ENCODE data around the gene SFXN1.
"Not testable (repeated sequence)": the region's sequence is repeated elsewhere in the genome, so short reads cannot be mapped to it uniquely, and the experiment has no call there.

Gene SFXN1

GRCh38 chr5:175478384-175479124 lies at the start of gene SFXN1:
Gene SFXN1, plus strand, starts transcription at chr5:175478560. Its CDS starts 13,544 bp downstream, at chr5:175492104.
- peak; percentile 80 for DNase-seq

DNA sequence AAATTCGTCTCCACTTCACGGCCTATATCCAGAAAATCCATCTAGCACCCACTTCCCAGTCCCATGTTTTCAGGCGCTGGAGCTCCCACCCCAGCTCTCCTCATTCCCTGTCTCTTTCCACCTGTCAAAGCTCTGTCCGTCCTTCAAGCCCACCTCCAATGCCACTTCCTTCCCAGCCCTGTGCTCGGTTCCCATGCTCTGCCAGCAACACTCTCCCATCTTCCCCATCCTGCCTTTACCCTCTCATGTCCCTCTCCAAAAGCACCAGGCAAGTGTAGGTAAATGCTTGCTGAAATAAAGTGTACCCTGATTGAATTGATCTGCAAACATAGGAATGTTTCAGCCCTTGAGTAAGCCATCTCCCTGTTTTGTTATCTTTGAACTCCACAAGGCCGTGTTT lies 43.6 kb upstream of the SFXN1 start:
- no peak for DNase-seq

DNA sequence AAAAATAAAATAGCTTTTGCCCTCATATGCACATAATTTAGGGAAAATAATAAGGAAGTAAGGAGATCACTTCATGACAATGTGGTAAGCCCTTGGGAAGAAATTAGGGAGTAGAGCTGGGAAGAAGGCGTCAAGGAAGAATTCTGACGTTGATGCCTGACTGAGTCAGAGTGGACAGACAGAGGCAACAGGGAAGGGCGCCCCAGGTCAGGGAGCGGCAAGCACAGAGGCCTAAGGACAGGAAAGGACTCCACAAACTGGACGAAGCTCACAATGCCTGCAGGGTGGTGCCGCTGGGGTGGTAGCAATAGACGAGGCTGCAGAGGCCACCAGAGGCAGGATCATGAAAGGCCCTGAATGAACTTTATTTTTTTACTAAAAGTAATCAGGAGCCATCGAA lies 42.0 kb upstream of the SFXN1 start:
- no peak for DNase-seq

GRCh38 chr5:175438234-175438857 lies 40.0 kb upstream of the SFXN1 start:
- DNase-seq, result no peak

- no peak for DNase-seq
Observed at GRCh38 chr5:175443514-175444059, 34.8 kb upstream of the SFXN1 start.

GRCh38 chr5:175444060-175444904 lies 34.1 kb upstream of the SFXN1 start, which contains the start of gene DRD1:
Gene DRD1, minus strand, starts transcription at chr5:175444182. Its CDS starts 1,083 bp downstream, at chr5:175443099.
- DNase-seq, result peak; percentile 20

- DNase-seq, result no peak
Observed at GRCh38 chr5:175444905-175445456, 33.4 kb upstream of the SFXN1 start.

DNA sequence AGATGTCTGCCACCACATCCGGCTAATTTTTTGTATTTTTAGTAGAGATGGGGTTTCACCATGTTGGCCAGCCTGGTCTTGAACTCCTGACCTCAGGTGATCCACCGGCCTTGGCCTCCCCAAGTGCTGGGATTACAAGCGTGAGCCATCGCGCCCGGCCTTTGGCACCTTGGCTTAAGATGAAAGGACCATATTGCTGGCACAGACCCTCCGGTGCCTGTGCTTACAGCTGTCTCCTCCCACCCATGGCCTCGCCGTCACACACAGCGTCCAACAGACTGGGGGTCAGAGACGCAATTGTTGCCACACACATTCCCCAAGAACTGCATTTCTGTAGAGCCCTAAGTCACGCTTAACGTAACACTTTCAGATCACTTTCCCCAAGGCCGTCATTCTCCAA lies 32.0 kb upstream of the SFXN1 start:
- DNase-seq, result not testable (repeated sequence)

GRCh38 chr5:175447571-175447970 lies 30.8 kb upstream of the SFXN1 start:
- no peak for DNase-seq

DNA sequence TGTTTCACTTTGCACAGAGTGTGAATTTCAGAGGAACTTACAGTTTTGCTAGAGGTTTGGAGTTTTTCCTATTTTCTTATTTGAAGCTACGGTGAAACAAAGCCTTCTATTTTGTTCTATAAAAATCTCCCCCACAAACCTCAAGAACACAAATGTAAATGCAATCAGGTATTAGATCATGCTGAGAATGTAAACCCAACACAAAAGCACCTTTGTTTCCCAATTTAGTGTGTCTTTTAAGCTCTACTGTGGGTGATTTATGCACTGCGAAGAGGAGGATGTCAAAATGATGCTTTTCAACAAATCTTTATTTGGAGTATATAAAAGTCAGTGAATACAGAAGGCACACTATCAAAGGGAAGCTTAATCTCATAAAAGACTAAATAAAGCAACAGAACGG lies 30.1 kb upstream of the SFXN1 start:
- DNase-seq, result no peak

- DNase-seq, result no peak
Observed at GRCh38 chr5:175452166-175452565, 26.2 kb upstream of the SFXN1 start.

DNA sequence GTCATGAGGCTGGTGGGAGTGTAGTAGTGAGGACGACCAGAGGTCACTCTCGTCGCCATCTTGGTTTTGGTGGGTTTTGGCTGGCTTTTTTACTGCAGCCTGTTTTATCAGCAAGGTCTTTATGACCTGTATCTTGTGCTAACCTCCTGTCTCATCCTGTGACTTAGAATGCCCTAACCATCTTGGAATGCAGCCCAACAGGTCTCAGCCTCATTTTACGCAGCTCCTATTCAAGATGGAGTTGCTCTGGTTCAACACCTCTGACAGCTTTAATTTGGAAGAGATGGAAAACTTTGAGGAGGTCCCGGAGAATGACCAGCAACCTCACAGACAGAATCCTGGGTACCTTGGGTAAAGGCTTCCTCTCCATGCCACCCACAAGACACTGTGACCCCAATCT lies 24.0 kb upstream of the SFXN1 start:
- DNase-seq, result not testable (repeated sequence)

- no peak for DNase-seq
Observed at GRCh38 chr5:175456105-175456742, 22.1 kb upstream of the SFXN1 start.

GRCh38 chr5:175457466-175457865 lies 20.9 kb upstream of the SFXN1 start:
- no peak for DNase-seq

GRCh38 chr5:175460126-175460525 lies 18.2 kb upstream of the SFXN1 start:
- DNase-seq, result peak; percentile 12

DNA sequence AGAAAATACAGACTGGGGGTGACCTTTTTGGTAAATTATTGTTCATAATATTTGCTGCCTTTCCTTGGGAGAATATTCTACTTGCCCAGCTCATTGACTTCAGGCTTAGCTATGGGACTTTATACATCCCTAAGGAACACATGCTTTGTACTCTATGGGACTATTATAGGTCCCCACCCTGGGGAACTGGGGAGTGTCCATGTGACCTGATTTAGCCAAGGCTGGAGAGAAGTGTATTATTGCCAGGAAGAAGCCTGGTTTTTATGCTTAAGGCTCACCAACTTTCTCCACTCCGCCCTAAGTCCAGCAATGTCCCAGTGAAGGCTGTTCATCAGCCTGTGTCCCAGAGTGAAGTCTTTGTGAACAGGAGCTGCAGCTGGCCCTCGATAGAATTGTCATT lies 17.8 kb upstream of the SFXN1 start:
- DNase-seq, result no peak

GRCh38 chr5:175461370-175461769 lies 17.0 kb upstream of the SFXN1 start:
- no peak for DNase-seq

GRCh38 chr5:175463641-175464040 lies 14.7 kb upstream of the SFXN1 start:
- DNase-seq, result no peak

DNA sequence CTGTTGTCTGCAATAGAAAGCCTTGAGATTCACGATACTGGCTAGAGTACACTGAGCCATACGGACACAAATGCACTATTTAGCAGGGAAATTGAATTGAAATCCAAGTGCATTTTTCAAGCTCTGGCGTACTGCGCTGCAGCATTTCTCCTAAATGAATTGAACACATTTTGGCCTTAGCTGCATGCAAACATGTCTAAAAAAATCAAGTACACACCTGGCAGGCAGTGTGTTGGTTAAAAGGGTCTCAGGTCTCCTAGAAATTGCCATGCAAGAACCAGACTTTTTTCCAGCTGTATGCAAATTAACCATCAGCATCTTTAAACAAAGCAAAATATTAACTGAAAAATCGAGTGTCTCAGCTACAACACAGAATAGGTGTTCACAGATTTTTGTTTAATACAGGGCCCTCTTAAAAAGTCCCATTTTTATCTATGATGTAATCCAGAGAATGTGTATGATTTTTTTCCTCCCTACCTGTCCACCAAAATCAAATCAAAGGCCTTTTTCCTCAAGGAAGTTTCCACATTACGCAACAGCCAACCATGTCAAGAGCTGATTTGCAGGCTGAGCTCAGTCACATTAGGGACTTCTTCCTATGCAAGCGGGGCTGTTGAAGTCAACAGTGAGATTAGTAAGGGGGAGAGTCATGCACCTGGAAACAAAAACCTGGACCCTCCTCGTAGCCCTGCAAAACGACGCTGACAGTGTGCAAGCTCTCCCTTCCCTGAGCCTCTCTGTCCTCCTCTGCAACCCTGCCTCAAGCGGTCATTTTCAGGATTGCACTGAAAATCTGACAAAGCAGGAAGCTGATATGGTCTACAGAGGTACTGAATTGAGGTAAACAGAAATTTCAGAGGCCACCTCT lies 14.1 kb upstream of the SFXN1 start:
- peak; percentile 20 for DNase-seq

GRCh38 chr5:175464942-175465233 lies 13.5 kb upstream of the SFXN1 start:
- no peak for DNase-seq

GRCh38 chr5:175465282-175465681 lies 13.1 kb upstream of the SFXN1 start:
- DNase-seq, result no peak
